HFF-Myc (cell line): ENCODE results near the gene GALNT15.

Experiments
- DNase-seq: peaks from one replicate; pipeline ENCODE4 v3.0.0-alpha.2; 2011; ENCODE audit warnings: low read depth; ENCODE audit errors: extremely low read depth
- H3K4me3 ChIP-seq: replicated peaks from 2 replicates; pipeline ENCODE4 v1.5.1; 2011; ENCODE audit warnings: low read depth, mild to moderate bottlenecking, control low read depth, low read length
- TF ChIP-seq, protein P1 (sequence below): IDR thresholded peaks from 2 replicates; pipeline ENCODE4 v1.5.1; 2012; ENCODE audit warnings: mild to moderate bottlenecking, low read depth, low read length, control low read depth; ENCODE audit errors: missing control alignments

GALNT15 gene

DNA sequence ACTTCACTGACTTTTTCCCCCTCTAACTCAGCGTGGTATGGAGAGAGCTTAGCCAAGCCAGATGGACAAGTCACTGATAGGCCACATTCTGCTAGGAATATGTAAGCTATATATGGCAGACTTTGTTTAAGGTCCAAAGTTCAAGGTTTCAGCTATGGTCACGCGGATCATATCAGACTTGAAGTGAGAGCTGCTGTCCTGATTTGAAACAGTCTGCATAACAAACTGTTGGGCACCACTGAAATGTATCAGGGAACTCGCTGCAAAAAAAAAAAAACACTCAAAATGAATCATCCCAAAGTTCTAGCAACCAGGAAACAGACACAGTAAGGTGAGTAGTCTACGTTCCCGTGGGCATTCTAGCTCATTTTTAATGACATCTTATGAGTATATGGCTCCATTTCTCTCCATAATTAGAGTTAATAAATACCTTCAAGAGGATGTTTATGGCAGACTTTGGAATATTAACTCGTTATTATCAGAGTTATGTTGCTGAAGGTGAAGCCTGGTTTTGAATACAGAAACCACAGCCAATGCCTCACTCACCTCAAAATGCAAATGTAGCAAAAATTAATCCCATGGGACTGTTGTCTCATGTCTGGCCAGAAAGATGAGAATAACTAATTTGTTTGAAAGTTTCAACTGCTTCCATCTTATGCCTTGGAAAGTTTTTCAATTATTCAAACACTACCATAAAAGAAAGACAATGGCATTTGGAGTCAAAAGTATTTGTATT, 77.9 kb downstream of the GALNT15 start:
- TF ChIP-seq, protein P1, sequence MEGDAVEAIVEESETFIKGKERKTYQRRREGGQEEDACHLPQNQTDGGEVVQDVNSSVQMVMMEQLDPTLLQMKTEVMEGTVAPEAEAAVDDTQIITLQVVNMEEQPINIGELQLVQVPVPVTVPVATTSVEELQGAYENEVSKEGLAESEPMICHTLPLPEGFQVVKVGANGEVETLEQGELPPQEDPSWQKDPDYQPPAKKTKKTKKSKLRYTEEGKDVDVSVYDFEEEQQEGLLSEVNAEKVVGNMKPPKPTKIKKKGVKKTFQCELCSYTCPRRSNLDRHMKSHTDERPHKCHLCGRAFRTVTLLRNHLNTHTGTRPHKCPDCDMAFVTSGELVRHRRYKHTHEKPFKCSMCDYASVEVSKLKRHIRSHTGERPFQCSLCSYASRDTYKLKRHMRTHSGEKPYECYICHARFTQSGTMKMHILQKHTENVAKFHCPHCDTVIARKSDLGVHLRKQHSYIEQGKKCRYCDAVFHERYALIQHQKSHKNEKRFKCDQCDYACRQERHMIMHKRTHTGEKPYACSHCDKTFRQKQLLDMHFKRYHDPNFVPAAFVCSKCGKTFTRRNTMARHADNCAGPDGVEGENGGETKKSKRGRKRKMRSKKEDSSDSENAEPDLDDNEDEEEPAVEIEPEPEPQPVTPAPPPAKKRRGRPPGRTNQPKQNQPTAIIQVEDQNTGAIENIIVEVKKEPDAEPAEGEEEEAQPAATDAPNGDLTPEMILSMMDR: no peak
- DNase-seq: no peak
- H3K4me3 ChIP-seq: no peak overlapping the region

DNA sequence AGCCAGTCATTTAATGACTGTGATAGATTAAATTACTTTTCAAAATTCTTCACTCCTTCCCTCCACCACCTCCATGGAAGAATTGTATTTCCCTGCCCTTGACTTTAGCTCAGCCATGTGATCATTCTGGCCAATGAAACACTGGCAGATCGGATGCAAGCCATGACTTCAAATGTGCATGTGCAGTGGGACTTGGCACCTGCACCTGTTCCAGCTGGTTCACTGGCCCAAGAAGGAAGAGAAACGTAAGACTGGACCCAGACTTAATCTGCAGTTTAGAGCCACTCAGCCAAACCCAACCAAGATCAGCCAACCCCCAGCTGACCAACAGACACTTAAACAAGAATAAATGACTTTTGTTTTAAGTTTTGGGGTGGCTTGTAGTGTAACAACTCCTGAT, 78.5 kb downstream of the GALNT15 start:
- no peak for DNase-seq
- TF ChIP-seq, protein P1: no peak
- H3K4me3 ChIP-seq: no peak overlapping the region

DNA sequence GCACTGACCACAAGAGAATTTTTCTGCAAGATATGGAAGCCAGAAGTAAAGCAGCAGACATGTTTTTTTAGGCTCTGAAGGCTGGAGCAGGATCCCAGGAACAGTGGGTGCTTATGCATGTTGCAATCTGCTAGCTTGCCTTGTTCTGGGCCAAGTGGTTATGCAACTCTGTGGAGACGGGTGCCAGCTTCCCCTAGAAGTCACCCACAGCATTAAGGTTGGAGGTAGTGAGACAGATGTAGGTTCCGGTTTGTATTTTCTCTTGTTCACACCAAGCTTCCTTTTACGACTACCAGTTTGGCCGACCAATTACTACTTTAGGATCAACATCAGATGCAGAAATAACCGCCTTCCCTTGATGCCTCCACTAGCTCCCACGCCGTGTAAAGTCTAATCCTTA, 79.1 kb downstream of the GALNT15 start:
- DNase-seq: no peak
- TF ChIP-seq, protein P1: no peak
- H3K4me3 ChIP-seq: no peak overlapping the region

DNA sequence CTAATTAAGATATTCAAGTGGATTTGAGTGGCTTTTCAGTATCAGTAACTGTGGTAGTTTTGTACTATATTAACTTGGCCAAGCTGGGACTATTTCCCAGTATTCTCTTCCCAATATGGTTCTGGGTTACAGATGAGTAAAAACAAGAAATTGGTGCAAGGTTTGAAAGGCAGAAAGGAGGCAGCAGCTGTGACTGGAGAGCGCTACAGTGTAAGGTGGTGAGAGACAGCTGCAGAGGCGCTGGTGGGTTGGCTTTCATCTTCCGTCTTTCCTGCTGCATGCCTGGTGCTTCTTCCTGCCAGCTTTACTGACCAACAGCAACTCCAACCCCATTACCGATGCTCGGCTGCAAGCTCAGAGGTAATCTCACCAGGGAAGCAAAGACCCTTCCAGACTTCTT, 80.4 kb downstream of the GALNT15 start:
- DNase-seq: no peak
- TF ChIP-seq, protein P1: no peak
- H3K4me3 ChIP-seq: no peak overlapping the region

DNA sequence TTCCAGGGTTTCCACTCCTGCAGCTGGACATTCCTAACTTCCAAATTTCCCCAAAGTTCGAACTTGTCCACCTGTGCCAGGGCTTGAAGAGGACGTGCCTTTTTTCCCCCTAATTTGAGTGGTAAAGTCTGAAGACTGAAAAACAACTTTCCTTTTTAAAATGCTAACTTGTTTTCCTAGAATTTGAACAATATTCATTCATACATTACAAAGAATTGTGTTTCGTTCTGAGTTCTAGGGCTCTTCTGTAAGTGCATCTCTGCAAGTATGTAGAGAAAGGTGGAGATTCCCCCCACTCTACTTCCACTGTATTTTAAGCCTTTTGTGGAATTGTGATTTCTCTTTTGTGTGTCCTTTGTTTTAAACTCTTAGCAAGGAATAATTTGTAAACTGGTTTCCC, 80.8 kb downstream of the GALNT15 start:
- H3K4me3 ChIP-seq: no peak overlapping the region
- DNase-seq: no peak
- TF ChIP-seq, protein P1: no peak

DNA sequence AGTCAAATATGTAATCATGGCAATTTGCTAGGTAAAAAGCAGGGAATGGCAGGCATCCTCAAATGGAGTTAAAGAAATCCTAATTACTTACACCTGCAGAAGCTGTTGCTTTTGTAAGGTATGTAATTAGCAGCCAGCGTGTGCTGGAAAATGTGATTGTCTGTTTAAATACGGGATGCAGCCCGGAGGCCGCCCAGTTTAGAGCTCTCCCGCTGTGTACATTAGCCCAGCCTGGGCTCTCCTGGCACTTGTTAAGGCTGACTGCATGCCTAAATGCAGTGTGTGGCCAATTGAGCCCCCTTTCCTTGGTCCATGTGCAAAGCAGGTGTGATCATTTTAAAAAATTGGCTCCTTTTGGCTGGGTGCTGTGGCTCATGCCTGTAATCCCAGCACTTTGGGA, 81.2 kb downstream of the GALNT15 start:
- no peak for DNase-seq
- TF ChIP-seq, protein P1: no peak
- H3K4me3 ChIP-seq: no peak overlapping the region

DNA sequence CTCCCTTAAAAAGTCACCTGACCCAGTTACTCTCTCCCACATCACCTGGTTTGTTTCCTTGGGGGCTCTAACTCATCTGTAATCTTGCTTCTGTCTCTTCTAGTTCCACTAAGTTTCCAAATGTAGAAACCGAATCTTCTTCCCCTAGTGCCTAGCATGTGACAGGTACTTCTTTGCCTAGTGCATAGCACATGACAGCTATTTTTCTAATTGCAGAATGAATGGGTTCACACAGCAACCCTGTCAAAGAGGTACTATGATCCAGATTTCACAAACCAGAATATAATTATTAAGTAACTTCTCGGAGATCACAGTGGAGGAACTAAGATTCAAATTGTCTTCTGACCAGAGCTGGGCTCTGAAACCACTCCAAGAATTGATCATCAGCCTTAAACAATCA, 82.8 kb downstream of the GALNT15 start:
- TF ChIP-seq, protein P1: no peak

More for the DNA sequence above, 82.8 kb downstream of the GALNT15 start:
- no peak for DNase-seq
- H3K4me3 ChIP-seq: no peak overlapping the region
